Measurements from ENCODE around the gene NAGA. TPM values are rescaled to one million over a fixed set of nuclear protein-coding genes. Genes with fewer than 3 reads are reported as not detected.

Gene NAGA
- polyA plus RNA-seq, 2 donors: 6.9 to 12.3 TPM

- H3K4me3 ChIP-seq (ENCODE audit: low read depth in 1 of 2, low read length in 2 of 2): no peak overlapping the region
- peaks cover 9 to 16% of the 10 kb centered on the region in 2 donors for H3K36me3 ChIP-seq (ENCODE audit: control insufficient read depth in 2 of 2, insufficient read depth in 2 of 2, low read length in 1 of 2)
- WGBS, 2 donors: 95 to 99% methylated on average over 1 of the region's 1 CpG
- H3K4me1 ChIP-seq (ENCODE audit: control insufficient read depth in 2 of 2, insufficient read depth in 2 of 2, low read length in 1 of 2): no peaks in the 10 kb centered on the region
- H3K27me3 ChIP-seq (ENCODE audit: control insufficient read depth in 1 of 2, insufficient read depth in 2 of 2, low read length in 2 of 2): no peaks in the 10 kb centered on the region
- no peaks in the 10 kb centered on the region for H3K9me3 ChIP-seq (ENCODE audit: control insufficient read depth in 2 of 2, insufficient read depth in 1 of 2, low read depth in 1 of 2, low read length in 1 of 2)
- no peak overlapping the region for H3K27ac ChIP-seq (ENCODE audit: low read depth in 2 of 2, low read length in 1 of 2)
Observed at GRCh38 chr22:42056757-42057511, 13.7 kb downstream of the NAGA start.

GRCh38 chr22:42052765-42053164 is 17.8 kb downstream of the NAGA start:
- no peaks in the 10 kb centered on the region for H3K9me3 ChIP-seq (ENCODE audit: control insufficient read depth in 2 of 2, insufficient read depth in 1 of 2, low read depth in 1 of 2, low read length in 1 of 2)
- WGBS, 2 donors: 75 to 76% methylated on average over 3 of the region's 3 CpGs
- H3K4me1 ChIP-seq (ENCODE audit: control insufficient read depth in 2 of 2, insufficient read depth in 2 of 2, low read length in 1 of 2): no peaks in the 10 kb centered on the region
- no peaks in the 10 kb centered on the region for H3K36me3 ChIP-seq (ENCODE audit: control insufficient read depth in 2 of 2, insufficient read depth in 2 of 2, low read length in 1 of 2)
- no peak overlapping the region for H3K4me3 ChIP-seq (ENCODE audit: low read depth in 1 of 2, low read length in 2 of 2)
- no peak overlapping the region for H3K27ac ChIP-seq (ENCODE audit: low read depth in 2 of 2, low read length in 1 of 2)
- H3K27me3 ChIP-seq (ENCODE audit: control insufficient read depth in 1 of 2, insufficient read depth in 2 of 2, low read length in 2 of 2): no peaks in the 10 kb centered on the region

GRCh38 chr22:42050641-42051180 is 19.9 kb downstream of the NAGA start:
- Histone ChIP-seq H3K4me3 (ENCODE audit: low read depth in 1 of 2, low read length in 2 of 2) (no peak overlapping the region), H3K27ac (ENCODE audit: low read depth in 2 of 2, low read length in 1 of 2) (no peak overlapping the region), H3K36me3 (ENCODE audit: control insufficient read depth in 2 of 2, insufficient read depth in 2 of 2, low read length in 1 of 2) (no peaks in the 10 kb centered on the region), H3K27me3 (ENCODE audit: control insufficient read depth in 1 of 2, insufficient read depth in 2 of 2, low read length in 2 of 2) (no peaks in the 10 kb centered on the region), H3K9me3 (ENCODE audit: control insufficient read depth in 2 of 2, insufficient read depth in 1 of 2, low read depth in 1 of 2, low read length in 1 of 2) (no peaks in the 10 kb centered on the region), H3K4me1 (ENCODE audit: control insufficient read depth in 2 of 2, insufficient read depth in 2 of 2, low read length in 1 of 2) (no peaks in the 10 kb centered on the region)
- 73 to 82% methylated on average over 2 of the region's 2 CpGs for WGBS, 2 donors

- Histone ChIP-seq H3K27ac (ENCODE audit: low read depth in 2 of 2, low read length in 1 of 2) (no peak overlapping the region), H3K36me3 (ENCODE audit: control insufficient read depth in 2 of 2, insufficient read depth in 2 of 2, low read length in 1 of 2) (no peaks in the 10 kb centered on the region), H3K4me1 (ENCODE audit: control insufficient read depth in 2 of 2, insufficient read depth in 2 of 2, low read length in 1 of 2) (no peaks in the 10 kb centered on the region), H3K4me3 (ENCODE audit: low read depth in 1 of 2, low read length in 2 of 2) (no peak overlapping the region), H3K27me3 (ENCODE audit: control insufficient read depth in 1 of 2, insufficient read depth in 2 of 2, low read length in 2 of 2) (no peaks in the 10 kb centered on the region), H3K9me3 (ENCODE audit: control insufficient read depth in 2 of 2, insufficient read depth in 1 of 2, low read depth in 1 of 2, low read length in 1 of 2) (peaks cover 0 to 5% of the 10 kb centered on the region in 2 donors)
Observed at GRCh38 chr22:42041784-42042183, 28.8 kb downstream of the NAGA start.

DNA sequence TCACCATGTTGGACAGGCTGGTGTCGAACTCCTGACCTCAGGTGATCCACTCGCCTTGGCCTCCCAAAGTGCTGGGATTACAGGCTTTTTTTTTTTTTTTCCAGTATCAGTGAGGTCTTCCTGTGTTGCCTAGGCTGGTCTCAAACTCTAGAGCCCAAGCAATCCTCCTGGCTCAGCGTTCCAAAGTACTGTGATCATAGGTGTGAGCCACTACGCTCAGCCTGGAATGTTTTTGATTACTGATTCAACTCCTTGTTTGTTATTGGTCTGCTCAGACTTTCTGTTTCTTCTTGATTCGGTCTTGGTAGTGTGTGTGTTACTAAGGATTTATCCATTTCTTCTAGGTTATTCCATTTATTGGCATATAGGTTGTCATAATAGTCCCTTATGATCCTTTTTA is 31.3 kb downstream of the NAGA start:
- Histone ChIP-seq H3K9me3 (ENCODE audit: control insufficient read depth in 2 of 2, insufficient read depth in 1 of 2, low read depth in 1 of 2, low read length in 1 of 2) (peaks cover 0 to 8% of the 10 kb centered on the region in 2 donors), H3K36me3 (ENCODE audit: control insufficient read depth in 2 of 2, insufficient read depth in 2 of 2, low read length in 1 of 2) (no peaks in the 10 kb centered on the region), H3K27me3 (ENCODE audit: control insufficient read depth in 1 of 2, insufficient read depth in 2 of 2, low read length in 2 of 2) (no peaks in the 10 kb centered on the region), H3K4me3 (ENCODE audit: low read depth in 1 of 2, low read length in 2 of 2) (no peak overlapping the region), H3K4me1 (ENCODE audit: control insufficient read depth in 2 of 2, insufficient read depth in 2 of 2, low read length in 1 of 2) (no peaks in the 10 kb centered on the region), H3K27ac (ENCODE audit: low read depth in 2 of 2, low read length in 1 of 2) (no peak overlapping the region)
- 95% methylated on average over 5 of the region's 5 CpGs for WGBS, 2 donors

GRCh38 chr22:42035256-42035655 is 35.4 kb downstream of the NAGA start:
- H3K4me1 ChIP-seq (ENCODE audit: control insufficient read depth in 2 of 2, insufficient read depth in 2 of 2, low read length in 1 of 2): no peaks in the 10 kb centered on the region
- H3K27ac ChIP-seq (ENCODE audit: low read depth in 2 of 2, low read length in 1 of 2): no peak overlapping the region
- peaks cover 0 to 7% of the 10 kb centered on the region in 2 donors for H3K9me3 ChIP-seq (ENCODE audit: control insufficient read depth in 2 of 2, insufficient read depth in 1 of 2, low read depth in 1 of 2, low read length in 1 of 2)
- H3K36me3 ChIP-seq (ENCODE audit: control insufficient read depth in 2 of 2, insufficient read depth in 2 of 2, low read length in 1 of 2): no peaks in the 10 kb centered on the region
- no peaks in the 10 kb centered on the region for H3K27me3 ChIP-seq (ENCODE audit: control insufficient read depth in 1 of 2, insufficient read depth in 2 of 2, low read length in 2 of 2)
- WGBS, 2 donors: 93 to 94% methylated on average over 6 to 8 of the region's 8 CpGs
- H3K4me3 ChIP-seq (ENCODE audit: low read depth in 1 of 2, low read length in 2 of 2): no peak overlapping the region

GRCh38 chr22:42033263-42034181 is 37.1 kb downstream of the NAGA start:
- Histone ChIP-seq H3K36me3 (ENCODE audit: control insufficient read depth in 2 of 2, insufficient read depth in 2 of 2, low read length in 1 of 2) (no peaks in the 10 kb centered on the region), H3K4me1 (ENCODE audit: control insufficient read depth in 2 of 2, insufficient read depth in 2 of 2, low read length in 1 of 2) (no peaks in the 10 kb centered on the region), H3K27me3 (ENCODE audit: control insufficient read depth in 1 of 2, insufficient read depth in 2 of 2, low read length in 2 of 2) (no peaks in the 10 kb centered on the region), H3K27ac (ENCODE audit: low read depth in 2 of 2, low read length in 1 of 2) (no peak overlapping the region), H3K9me3 (ENCODE audit: control insufficient read depth in 2 of 2, insufficient read depth in 1 of 2, low read depth in 1 of 2, low read length in 1 of 2) (peaks cover 0 to 7% of the 10 kb centered on the region in 2 donors), H3K4me3 (ENCODE audit: low read depth in 1 of 2, low read length in 2 of 2) (no peak overlapping the region)
- 94 to 95% methylated on average over 5 of the region's 5 CpGs for WGBS, 2 donors

DNA sequence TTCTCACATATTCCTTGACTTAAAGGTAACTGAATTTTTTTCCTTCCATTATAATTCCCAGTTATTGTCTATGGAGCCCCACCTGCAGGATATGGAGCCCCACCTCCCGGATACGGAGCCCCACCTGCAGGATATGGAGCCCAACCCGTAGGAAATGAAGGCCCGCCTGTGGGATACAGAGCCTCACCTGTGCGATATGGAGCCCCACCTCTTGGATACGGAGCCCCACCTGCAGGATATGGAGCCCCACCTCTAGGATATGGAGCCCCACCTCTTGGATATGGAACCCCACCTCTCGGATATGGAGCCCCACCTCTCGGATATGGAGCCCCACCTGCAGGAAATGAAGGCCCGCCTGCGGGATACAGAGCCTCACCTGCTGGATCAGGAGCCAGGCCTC is 43.9 kb downstream of the NAGA start:
- Histone ChIP-seq H3K27ac (ENCODE audit: low read depth in 2 of 2, low read length in 1 of 2) (no peak overlapping the region), H3K27me3 (ENCODE audit: control insufficient read depth in 1 of 2, insufficient read depth in 2 of 2, low read length in 2 of 2) (no peaks in the 10 kb centered on the region), H3K36me3 (ENCODE audit: control insufficient read depth in 2 of 2, insufficient read depth in 2 of 2, low read length in 1 of 2) (no peaks in the 10 kb centered on the region), H3K4me1 (ENCODE audit: control insufficient read depth in 2 of 2, insufficient read depth in 2 of 2, low read length in 1 of 2) (peaks cover 0 to 3% of the 10 kb centered on the region in 2 donors), H3K4me3 (ENCODE audit: low read depth in 1 of 2, low read length in 2 of 2) (no peak overlapping the region), H3K9me3 (ENCODE audit: control insufficient read depth in 2 of 2, insufficient read depth in 1 of 2, low read depth in 1 of 2, low read length in 1 of 2) (no peaks in the 10 kb centered on the region)
- WGBS, 2 donors: 88% methylated on average over 10 of the region's 10 CpGs

DNA sequence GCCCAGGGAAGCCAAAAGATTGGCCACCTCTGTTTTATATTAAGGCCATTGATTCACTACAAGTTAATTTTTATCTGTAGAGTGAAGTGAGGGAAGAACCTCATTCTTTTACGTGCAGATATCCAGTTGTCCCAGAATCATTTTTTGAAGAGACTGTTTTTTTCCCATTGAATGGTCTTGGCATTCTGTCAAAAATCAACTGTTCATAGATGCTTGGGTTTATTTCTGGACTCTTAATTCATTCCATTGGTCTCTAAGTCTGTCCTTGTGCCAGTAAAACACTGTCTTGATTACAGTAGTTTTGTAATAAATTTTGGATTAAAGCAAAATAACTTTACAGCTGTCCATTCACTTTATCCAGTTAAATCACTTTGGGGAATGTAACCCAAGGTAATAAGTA is 45.2 kb downstream of the NAGA start:
- no peak overlapping the region for H3K4me3 ChIP-seq (ENCODE audit: low read depth in 1 of 2, low read length in 2 of 2)
- 54 to 62% methylated on average over 1 of the region's 1 CpG for WGBS, 2 donors
- H3K9me3 ChIP-seq (ENCODE audit: control insufficient read depth in 2 of 2, insufficient read depth in 1 of 2, low read depth in 1 of 2, low read length in 1 of 2): no peaks in the 10 kb centered on the region
- H3K36me3 ChIP-seq (ENCODE audit: control insufficient read depth in 2 of 2, insufficient read depth in 2 of 2, low read length in 1 of 2): no peaks in the 10 kb centered on the region
- peaks cover 0 to 3% of the 10 kb centered on the region in 2 donors for H3K4me1 ChIP-seq (ENCODE audit: control insufficient read depth in 2 of 2, insufficient read depth in 2 of 2, low read length in 1 of 2)
- no peak overlapping the region for H3K27ac ChIP-seq (ENCODE audit: low read depth in 2 of 2, low read length in 1 of 2)
- no peaks in the 10 kb centered on the region for H3K27me3 ChIP-seq (ENCODE audit: control insufficient read depth in 1 of 2, insufficient read depth in 2 of 2, low read length in 2 of 2)

Measured in esophagus (tissue), 2 donors.